GM21825 (cell line): ENCODE results near the gene SEC24B.

Experiments
- ATAC-seq: cut with Tn5 transposase; IDR thresholded peaks from one replicate; pipeline ENCODE4 v1.9.1; 2021; ENCODE audit warnings: mild to moderate bottlenecking, moderate library complexity; ENCODE audit not compliant: unreplicated experiment

SEC24B gene

DNA sequence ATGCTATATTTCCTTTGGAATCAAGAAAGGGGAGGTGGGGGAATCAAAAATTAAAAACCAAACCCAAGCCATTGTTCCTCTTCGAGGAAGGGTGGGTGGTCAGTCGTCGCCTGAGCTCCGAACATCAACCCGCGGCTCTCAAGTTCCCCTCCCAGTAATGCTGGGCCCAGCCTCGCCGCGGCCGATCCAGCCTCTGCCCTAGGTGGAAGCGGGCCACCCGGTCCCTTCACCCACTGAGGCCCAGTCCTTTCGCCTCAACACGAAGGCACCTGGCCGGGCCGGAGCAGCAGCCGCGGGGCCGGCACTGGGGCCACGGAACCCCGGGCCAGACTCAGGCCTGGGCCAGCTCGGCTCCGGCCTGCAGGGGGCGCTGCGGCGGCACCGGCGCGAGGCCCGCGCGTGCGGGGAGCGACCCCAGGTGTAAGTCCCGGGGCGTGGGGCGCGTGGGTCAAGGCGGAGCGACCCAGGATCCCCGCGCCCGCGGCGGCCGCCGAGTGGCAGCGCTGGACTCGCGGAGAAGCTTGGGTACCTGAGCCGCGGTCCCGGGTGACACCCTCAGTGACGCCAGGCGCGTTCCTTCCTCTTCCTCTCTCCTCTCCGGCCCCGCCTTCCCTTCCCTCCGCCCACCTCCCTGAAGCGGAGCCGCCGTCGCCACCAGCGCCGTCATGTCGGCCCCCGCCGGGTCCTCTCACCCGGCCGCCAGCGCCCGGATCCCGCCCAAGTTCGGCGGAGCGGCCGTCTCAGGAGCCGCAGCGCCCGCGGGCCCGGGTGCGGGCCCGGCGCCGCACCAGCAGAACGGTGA lies at the start of gene SEC24B:
Gene SEC24B, plus strand, starts transcription at position 611 of the 802 bp plus-strand sequence. Its CDS starts 55 bp downstream, at position 666.
- ATAC-seq: peak; percentile 92

DNA sequence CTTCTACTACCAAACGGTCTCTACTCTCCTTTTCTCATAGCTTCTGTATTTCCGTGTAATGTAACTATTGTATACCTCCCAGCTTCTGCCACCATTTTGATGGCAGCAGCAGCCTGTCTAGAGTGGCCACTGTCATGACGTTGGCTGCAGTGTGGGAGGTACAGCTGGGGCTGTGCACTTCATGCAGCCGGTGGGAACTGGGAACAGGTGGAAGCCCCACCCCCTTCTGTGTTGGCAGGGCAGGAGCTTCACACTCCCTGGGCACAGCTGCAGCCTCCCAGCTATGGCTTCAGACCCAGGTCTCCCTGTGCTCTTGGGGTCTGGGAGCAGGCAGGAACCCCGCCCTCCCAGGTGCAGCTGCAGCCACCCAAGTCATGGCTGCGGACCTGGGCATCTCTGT lies 49.8 kb upstream of the SEC24B start:
- no peak for ATAC-seq

DNA sequence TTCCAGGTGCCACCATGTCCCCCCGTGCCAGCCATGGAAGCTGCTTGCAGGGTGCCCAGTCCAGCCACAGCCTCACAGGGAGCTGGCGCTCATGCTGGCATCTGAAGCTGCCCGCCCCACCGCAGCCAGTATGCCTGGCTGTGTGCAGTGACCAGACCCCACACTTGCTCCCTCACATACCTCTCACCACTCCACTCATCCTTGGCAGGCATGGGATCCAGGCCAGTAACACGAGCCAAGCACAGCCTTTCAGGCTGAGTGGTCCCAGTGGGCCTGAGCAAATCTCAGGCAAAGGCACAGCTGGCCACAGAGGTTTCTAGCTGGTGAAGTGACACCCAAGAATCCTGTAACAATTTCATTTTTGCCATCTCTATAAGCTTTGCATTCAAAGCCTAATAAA lies 48.4 kb upstream of the SEC24B start:
- no peak for ATAC-seq

DNA sequence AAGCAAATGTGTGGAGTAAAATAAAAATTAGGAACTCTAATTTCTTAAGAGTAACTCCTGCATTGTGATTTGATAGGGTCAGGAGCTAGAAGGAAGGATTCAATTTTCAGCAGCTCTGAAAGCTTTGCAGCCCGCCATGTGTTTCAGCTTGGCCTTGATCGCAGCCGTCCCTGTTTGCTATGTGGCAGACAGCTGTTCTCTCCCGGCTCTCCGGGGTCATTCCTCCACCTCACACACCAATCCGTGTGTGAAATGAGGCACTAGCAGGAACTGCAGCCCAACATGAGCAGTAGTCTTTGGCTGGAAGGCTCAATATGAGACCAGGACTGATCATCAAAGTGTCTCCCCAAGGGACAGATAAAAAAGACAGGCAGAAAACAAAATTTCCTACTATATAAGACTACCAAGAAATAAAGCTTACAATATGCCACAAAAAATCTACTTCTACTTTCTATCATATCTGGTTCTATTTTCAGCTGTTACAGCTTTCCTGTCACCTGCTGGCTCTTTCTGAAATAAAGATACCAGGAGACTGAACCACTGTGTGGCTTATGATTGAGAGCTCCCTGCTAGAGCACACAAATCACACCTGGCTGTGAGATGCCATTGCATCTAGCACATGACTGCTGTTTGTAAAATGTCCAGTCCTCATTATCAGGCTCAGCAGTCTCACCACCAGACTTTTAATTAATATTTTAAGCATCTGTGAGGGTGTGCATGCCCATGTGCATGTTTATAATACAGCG lies 44.1 kb upstream of the SEC24B start:
- peak; percentile 67 for ATAC-seq

DNA sequence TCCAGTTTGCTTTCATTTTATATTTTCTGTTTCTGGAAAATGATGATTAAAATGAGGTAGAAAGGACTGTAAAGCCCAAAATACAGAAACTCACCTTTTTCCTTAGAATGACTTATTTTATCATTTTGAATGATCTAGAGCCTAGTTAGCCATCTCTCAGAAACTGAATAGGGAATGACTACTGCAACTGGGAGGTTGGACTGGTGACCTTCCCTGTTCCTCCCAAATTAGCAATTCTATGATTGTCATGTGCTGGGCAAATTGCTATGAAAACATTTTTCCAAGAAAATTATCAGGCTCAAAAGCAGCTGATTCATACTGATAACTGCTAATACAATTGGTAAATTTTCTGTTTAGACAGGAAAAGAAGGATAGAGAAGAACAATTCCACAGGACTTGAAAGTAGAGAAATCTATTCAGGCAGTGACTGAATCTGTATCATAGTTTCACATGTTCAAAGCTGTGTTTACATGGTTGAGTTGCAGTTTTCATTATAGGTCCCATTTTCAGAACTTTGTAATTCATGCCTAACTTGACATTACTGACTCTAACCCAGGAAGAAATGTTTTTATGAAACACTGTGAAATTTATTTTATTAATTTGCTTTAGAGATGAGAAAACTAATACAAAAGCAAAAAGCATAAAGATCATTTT lies 43.4 kb upstream of the SEC24B start:
- ATAC-seq: peak; percentile 54

DNA sequence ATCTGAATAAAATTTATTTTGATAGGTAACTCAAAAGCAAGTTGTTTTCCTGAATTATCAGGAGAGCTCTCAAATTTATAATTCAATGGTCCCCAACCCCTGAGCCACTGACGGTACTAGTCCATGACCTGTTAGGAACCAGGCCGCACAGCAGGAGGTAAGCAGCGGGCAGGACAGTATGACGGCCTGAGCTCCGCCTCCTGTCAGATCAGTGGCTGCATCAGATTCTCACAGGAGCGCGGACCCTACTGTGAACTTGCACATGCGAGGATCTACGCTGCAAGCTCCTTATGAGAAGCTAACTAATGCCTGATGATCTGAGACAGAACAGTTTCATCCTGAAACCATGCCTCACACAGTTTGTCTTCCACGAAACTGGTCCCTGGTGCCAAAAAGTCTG lies 37.9 kb upstream of the SEC24B start:
- ATAC-seq: no peak

DNA sequence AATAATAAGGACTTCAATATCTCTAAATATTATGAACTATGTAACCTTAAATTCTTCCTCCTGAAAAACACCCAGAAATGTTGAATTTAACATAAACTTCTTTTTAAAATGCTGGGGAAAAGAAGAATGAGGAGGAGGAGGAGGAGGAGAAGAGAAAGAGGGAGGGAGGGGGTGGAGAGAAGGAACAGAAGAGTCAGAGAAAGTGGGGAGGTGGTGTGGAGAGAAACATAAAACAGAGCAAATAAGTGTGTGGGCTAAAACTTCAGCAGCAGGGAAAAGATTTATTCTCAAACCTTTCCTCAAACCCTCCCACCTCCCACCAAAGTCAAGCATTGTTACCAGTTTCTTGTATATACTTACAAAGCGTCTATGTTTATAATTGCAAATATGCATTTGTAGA lies 34.7 kb upstream of the SEC24B start:
- ATAC-seq: no peak

DNA sequence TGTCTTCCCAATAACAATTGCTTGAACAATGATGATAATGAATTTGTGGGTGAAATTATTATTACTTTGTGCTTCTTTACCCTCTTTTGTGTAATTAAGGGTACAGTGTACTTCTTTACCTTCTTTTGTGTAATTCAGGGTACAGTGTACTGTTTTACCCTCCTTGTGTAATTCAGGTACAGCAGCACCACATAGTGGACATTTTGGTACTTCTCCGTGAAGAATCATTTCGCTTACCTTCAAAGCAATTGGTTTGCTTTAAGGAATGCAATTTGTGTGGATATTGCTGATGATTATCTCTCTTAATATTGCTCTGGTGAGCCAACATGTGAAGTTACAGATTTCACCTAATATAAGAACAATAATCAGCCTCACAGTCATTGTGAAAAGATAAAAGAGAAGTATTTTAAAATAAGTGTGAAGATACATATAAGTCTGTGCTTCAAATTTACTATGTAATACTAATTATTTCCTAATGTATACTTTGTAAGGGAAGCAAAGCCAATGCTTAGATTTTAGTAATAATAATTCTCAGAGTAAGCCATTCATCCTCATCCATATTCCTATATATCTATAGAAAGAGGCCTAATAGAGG lies 27.2 kb upstream of the SEC24B start:
- ATAC-seq: peak; percentile 76

DNA sequence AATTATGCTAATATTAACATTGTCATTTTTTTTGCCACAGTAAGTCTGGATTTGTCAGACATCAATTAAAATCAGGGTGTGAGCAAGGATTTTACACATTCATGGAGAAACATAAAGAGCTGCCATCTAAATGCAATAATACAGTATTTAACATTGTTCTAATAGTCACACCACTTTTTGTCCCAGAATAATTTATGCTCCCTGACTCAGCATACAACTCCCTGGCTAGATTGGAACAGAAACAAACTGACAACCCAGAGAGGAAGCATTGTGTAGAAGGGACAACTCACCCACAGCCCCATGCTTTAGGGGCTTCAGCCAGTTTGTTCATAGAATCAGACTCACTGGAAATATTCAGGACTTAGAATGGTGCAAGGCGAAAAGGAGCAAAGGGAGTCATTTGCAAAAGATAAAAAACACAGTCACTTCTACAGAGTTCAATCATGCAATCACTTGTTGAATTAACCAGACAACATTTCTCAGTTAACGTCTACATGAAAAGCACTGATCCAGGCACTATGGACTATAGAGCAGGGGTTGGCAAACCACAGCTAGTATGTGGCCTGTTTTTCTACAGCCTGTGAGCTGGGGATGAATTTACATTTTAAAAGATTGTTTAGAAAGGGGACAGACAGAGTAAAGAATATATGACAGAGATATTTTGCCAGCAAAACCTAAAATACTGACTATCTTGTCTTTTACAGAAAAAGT lies 26.4 kb upstream of the SEC24B start:
- no peak for ATAC-seq

DNA sequence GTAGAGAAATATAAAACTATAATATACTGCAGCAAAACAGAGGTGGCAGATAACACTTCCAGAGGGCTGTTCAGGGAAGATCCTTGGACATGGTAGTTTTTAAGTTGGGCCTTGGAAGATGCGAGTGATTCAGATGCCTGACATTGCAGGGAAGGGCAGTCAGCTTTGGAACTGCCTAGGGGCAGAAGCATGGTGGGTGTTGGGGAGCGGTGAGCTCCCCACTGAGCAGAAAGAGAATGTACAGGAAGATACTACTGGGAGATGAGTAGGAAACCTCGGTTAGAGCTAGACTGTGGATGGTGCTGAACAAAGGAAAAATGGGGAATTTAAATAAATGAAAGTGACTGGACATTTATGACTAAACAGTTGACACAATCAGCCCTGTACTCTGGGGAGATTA lies 24.9 kb upstream of the SEC24B start:
- no peak for ATAC-seq

DNA sequence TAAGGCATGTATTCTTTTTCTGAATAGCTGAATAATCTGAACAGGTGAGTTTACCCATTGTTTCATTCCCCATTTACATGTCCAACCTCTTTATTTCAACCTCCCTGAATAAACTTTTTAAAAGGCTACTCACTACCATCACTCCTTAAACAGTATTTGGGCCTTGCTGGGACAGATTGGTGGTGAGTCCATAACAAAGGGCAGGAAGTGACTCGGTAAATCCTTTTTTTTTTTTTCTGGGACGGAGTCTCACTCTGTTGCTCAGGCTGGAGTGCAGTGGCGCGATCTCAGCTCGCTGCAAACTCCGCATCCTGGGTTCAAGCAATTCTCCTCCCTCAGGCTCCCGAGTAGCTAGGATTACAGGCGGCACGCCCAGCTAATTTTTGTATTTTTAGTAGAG lies 23.4 kb upstream of the SEC24B start:
- ATAC-seq: no peak

DNA sequence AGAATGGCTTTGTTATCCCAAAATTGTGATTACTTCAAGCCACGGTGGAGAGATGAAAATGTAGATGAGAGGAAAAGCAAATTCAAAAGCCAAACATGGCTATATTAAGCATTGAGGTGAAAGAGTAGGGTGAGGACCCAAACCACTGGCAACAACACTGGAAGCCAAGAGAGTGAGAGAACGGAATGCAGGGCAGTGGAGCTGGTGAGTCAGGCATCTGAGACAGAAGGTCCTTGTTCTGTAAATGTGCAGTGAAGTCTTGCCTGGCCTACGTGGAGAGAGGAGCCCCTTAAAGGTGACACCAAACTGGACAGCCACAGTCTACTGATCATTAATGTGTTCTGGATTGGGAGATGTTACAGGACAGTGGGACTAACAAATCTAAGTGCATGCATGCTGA lies 22.8 kb upstream of the SEC24B start:
- ATAC-seq: no peak

DNA sequence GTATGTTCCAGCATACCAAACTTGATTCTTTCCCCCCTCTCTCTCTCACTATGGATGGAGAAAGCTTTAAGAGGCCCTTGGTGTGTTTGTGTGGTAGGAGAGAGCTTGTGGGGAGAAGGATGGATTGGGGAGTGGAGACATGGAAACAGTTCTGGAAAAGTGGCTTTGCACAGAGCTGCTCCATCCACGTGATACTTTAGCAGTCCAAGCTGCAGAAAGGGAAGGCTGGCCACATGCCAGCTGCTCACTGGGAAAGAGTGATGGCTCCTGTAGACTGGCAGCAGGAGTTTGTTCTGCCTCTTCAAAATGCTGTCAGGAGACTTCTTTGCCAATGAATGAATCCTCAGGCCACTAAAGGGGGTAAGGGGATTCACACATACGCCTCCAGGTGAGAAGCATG lies 21.7 kb upstream of the SEC24B start:
- no peak for ATAC-seq

DNA sequence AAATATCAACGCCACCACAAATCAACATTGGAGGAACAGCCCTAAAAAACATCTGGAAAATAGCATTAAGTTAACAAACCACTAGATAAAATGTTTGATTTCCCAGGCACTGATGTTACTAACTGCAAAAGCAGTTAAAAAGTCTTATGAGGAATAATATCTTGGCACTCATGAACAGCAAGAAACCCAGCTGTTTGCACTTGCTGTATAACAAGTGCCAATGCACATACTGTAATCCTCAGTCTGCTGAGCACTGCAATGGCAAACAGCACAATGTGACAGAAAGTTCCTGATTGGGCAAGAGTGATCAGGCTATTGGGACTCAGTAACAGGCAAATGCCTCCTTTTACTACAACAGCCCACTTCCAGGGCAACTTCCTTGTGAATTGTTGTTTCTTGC lies 20.8 kb upstream of the SEC24B start:
- ATAC-seq: no peak

DNA sequence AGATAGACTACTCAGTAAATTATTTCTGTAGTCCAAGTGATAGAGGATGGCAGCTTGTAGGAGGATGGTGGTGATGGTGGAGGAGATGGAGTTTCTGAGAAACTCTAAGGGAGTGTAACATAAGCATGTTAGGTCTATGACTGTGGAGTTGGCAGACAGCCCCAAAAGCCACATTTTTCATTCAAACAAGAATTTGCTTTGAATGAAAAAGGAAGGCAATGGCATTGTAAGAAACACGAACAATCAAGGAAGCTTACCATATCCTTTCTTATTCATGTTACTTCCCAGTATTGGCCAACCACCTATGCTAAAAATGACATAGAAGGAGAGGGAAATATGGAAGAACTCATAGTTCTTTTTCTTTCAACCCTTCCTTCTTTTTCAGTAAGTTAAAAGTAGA lies 18.7 kb upstream of the SEC24B start:
- no peak for ATAC-seq

DNA sequence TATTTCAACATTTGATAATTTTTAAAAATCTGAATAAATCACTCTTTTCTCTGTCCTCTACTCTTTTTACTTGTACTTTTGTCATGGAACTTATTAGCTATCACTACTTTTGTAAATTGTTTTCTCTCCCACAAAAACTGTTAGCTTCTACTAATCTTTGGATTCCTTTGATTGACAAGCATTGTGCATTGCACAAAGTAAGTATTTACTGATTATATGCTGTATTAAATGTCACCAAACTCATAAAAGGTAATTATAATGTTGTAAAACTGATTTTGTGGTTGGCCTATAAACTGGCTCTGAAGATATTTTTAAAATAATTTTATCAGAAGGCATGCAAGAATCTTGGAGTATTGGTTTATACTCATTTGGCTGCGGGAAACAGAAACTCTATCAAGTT lies 15.0 kb upstream of the SEC24B start:
- ATAC-seq: no peak

DNA sequence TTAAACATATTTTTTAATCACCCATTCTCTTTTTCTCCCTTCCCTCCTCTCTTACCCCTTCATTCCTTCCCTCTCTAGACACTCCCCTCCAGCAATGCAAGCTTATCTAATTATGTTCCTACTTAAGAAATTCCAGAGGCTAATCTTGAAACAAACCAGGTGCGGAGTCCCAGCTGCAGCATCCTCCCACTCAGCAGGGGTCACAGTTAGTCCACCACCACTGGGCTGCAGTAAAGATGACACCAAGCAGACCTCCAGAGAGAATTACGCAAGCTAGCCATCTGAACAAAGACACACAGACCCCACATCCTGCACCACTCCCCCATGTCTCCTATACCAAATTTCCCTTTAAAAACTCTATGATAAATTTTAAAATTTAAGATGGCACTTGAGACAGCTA lies 13.9 kb upstream of the SEC24B start:
- ATAC-seq: no peak

DNA sequence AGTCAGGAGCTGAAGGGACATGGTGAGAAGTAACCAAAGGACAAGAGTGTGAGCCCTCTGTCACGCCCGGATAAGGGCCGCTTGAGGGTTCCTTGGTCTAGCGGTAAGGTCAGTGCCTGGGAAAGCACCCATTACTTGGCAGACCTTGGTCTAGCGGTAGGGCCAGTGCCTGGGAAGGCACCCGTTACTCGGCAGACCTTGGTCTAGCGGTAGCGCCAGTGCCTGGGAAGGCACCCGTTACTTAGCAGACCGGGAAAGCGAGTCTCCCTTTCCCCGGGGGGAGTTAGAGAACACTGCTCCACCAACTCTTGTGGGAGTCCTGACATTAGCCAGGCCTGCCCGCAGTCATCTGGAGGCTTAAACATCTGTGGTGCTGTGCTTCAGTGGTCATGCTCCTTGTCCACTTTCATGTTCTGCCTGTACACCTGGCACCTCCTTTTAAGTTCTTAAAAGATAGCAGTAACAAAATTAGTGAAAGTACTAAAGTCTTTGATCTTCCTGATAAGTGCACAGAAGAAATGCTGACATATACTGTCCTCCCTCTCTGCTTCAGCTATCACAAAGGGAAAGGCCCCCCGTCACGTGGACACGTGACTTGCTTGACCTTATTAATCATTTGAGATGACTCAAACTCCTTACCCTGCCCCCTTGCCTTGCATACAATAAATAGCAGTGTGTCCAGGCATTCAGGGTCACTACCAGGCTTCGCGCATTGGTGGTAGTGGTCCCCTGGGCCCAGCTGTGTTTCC lies 9.3 kb upstream of the SEC24B start:
- ATAC-seq: no peak

DNA sequence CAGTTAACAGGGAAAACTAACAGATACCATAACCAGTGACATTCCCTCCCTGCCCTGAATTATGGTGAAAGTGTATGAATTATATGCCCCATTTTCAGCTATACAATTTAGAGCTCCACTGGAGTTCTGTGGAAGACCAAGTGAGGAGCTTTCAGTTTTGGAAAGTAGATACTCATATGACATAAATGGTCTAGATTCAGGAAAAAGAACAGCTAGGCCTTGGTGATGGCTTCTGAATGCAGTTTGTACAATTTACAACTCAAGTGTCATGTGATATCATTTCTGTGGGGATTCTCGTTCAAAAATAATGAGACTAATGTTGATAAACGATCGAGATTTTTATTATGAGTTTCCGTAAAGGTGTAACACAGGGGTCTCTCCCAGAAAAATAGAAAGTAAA lies 8.2 kb upstream of the SEC24B start:
- ATAC-seq: no peak

DNA sequence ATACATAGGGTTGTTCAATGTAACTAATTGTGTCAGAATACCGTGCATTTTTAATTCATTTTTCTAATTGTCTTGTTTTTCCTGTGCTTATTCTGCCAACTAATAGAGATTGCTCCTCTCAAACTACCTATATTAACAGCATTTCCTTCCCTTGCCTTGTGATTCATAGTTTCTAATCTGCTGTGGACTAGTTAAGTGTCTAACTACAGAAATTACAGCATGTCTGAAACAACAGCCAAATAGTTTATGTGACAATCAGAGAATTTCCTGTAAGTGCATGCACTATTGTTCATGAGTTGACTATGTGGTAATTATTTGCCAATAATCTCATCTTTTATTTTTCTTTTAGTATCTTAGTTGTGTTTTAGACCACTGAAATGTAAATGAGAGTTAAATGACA lies 4.1 kb upstream of the SEC24B start:
- no peak for ATAC-seq
